Measurements from ENCODE around the gene GOLGA8J.
"Not testable (repeated sequence)": the region's sequence is repeated elsewhere in the genome, so short reads cannot be mapped to it uniquely, and the experiment has no call there.

GOLGA8J gene

GRCh38 chr15:30130066-30130465 lies 47.3 kb downstream of the GOLGA8J start:
- peak; percentile 9; the same call in 1 of the 2 replicates for TF ChIP-seq CTCF (conservative IDR thresholded peaks at IDR 0.05)
- H3K27ac ChIP-seq, result not testable (repeated sequence)

- not testable (repeated sequence) for H3K27ac ChIP-seq
Measured at GRCh38 chr15:30134751-30135150, 52.0 kb downstream of the GOLGA8J start, which contains the start of gene GOLGA8T. GOLGA8T (plus strand) TSS chr15:30135051; CDS start chr15:30135149, 98 bp downstream.
